NCI-H146 treated with DMSO at 0.1 percent for 48 hours (cell line): ENCODE results near the gene GLYATL1B.

Source experiments
- DNase-seq: peaks from one replicate; lab custom pipeline; 2025; ENCODE audit not compliant: unreplicated experiment; lab: John Stamatoyannopoulos, UW

Gene GLYATL1B

GRCh38 chr11:59142530-59143507, 56.7 kb downstream of the GLYATL1B start, which contains the start of gene FAM111A:
Gene FAM111A (plus strand): TSS chr11:59142856. CDS start chr11:59148873, 6,017 bp downstream.
- peak; percentile 76 for DNase-seq

GRCh38 chr11:59144096-59144495, 58.0 kb downstream of the GLYATL1B start:
- no peak for DNase-seq
